DOHH2 (cell line): ENCODE data around the gene MLANA.

Experiments
- H3F3A ChIP-seq: fragments of 200-600 bp; sonication (generic), shearing (Covaris generic); 2 replicates; pipeline ENCODE4 v1.6.0; 2016; ENCODE audit warnings: antibody characterized with exemption, mild to moderate bottlenecking; ENCODE audit not compliant: control insufficient read depth, insufficient read depth
- H3K27ac ChIP-seq: fragments of 200-600 bp; sonication (generic); 2 replicates; pipeline ENCODE4 v1.5.1; 2014; ENCODE audit warnings: low read depth, mild to moderate bottlenecking, low read length, moderate library complexity
- H3K27me3 ChIP-seq: fragments of 200-600 bp; sonication (generic); 2 replicates; pipeline ENCODE4 v1.6.1; 2014; ENCODE audit warnings: mild to moderate bottlenecking, low read length, mixed read lengths; ENCODE audit not compliant: control insufficient read depth
- H3K36me3 ChIP-seq: fragments of 200-600 bp; sonication (generic); 2 replicates; pipeline ENCODE4 v1.6.1; 2014; ENCODE audit warnings: mild to moderate bottlenecking, low read length, moderate library complexity, mixed read lengths; ENCODE audit not compliant: control insufficient read depth
- H3K4me1 ChIP-seq: fragments of 200-600 bp; sonication (generic); 2 replicates; pipeline ENCODE4 v1.6.1; 2014; ENCODE audit warnings: mild to moderate bottlenecking, low read length, mixed read lengths; ENCODE audit not compliant: control insufficient read depth
- H3K4me2 ChIP-seq: fragments of 200-600 bp; sonication (generic); 2 replicates; pipeline ENCODE4 v1.6.0; 2014; ENCODE audit warnings: mild to moderate bottlenecking, low read length, moderate library complexity
- H3K4me3 ChIP-seq: fragments of 200-600 bp; sonication (generic); 2 replicates; pipeline ENCODE4 v1.5.1; 2014; ENCODE audit warnings: mild to moderate bottlenecking, low read length, mixed read lengths
- H3K79me2 ChIP-seq: fragments of 200-600 bp; sonication (generic); 2 replicates; pipeline ENCODE4 v1.6.1; 2014; ENCODE audit warnings: mild to moderate bottlenecking, low read length, mixed read lengths; ENCODE audit not compliant: control insufficient read depth
- H3K9me2 ChIP-seq: fragments of 200-600 bp; sonication (generic); replicated peaks from 2 replicates; pipeline ENCODE4 v1.6.1; 2014; ENCODE audit warnings: mild to moderate bottlenecking, low read length, mixed read lengths; ENCODE audit not compliant: control insufficient read depth
- H3K9me3 ChIP-seq: fragments of 200-600 bp; sonication (generic); 2 replicates; pipeline ENCODE4 v1.6.1; 2014; ENCODE audit warnings: antibody characterized with exemption, low read length, mixed read lengths; ENCODE audit not compliant: control insufficient read depth, insufficient read depth
- H4K20me1 ChIP-seq: fragments of 200-600 bp; sonication (generic); 2 replicates; pipeline ENCODE4 v1.6.0; 2014; ENCODE audit warnings: low read depth, mild to moderate bottlenecking, antibody characterized with exemption, low read length, moderate library complexity; ENCODE audit not compliant: control insufficient read depth, insufficient read depth
- CTCF ChIP-seq: fragments of 200-600 bp; sonication (generic); IDR thresholded peaks from one replicate; pipeline ENCODE4 v1.5.1; 2014; ENCODE audit warnings: antibody characterized with exemption, mild to moderate bottlenecking, low read depth, low read length; ENCODE audit not compliant: poor library complexity, severe bottlenecking
- EZH2phosphoT487 ChIP-seq: fragments of 200-600 bp; sonication (generic); IDR thresholded peaks from 2 replicates; pipeline ENCODE4 v1.6.1; 2017; ENCODE audit warnings: borderline replicate concordance, mild to moderate bottlenecking, antibody characterized with exemption, low read length, moderate library complexity, mixed read lengths

MLANA gene

DNA sequence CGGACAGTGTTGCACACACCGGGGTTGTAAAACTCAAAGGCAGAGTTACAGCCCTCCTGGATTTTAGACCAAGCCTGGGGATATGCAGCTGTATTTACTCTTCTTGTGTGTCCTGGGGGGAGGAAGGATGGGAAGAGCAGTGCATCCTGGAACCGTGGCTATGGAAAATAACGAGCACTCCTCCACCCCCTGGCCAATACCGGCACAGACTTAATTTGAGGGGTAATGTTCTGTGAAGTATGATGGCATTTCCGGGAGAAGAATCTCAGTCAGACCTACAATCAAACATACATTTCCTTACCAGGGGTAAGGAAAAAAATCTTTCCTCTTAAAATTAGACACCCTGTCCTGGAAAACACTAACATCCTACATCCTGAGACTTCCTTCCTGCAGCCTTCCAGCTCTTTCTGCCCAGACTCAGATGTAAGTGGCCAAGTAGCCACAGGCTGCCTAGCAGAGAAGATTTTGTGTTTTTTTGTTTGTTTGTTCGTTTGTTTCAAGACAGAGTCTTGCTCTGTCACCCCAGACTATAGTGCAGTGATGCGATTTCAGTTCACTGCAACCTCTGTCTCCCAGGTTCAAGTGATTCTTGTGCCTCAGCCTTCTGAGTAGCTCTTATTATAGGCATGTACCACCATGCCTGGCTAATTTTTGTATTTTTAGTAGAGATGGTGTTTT lies 46.8 kb upstream of the MLANA start:
- TF ChIP-seq EZH2phosphoT487 (no peak), CTCF (no peak)
- Histone ChIP-seq H3K4me3 (no peak overlapping the region), H3K9me2 (no peaks in the 10 kb centered on the region), H3K27ac (no peak overlapping the region), H3K79me2 (no peaks in the 10 kb centered on the region), H4K20me1 (no peaks in the 10 kb centered on the region), H3K4me2 (no peak overlapping the region), H3K27me3 (no peaks in the 10 kb centered on the region), H3K4me1 (peaks cover 5% of the 10 kb centered on the region; the same call in 1 of the 2 replicates), H3K36me3 (no peaks in the 10 kb centered on the region), H3F3A (no peaks in the 10 kb centered on the region), H3K9me3 (peaks cover 7% of the 10 kb centered on the region; the same call in 1 of the 2 replicates)

DNA sequence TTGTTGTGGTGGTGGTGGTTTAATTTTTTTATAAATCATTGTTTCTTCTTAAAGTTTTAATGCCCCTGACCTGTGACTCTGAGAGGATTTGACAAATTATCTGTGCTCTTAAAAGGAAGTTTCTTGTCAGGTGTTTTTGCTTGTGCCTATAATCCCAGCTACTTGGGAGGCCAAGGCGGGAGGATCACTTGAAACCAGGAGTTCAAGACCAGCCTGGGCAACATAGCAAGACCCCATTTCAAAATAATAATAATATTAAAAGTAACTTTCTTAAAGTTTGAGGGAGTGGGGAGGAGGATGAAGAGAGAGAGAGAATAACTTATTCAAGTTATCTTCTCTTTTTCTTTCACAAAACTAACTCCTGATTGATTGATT lies 45.5 kb upstream of the MLANA start:
- Histone ChIP-seq H3K9me2 (no peaks in the 10 kb centered on the region), H3K36me3 (no peaks in the 10 kb centered on the region), H3K79me2 (no peaks in the 10 kb centered on the region), H3K9me3 (peaks cover 7% of the 10 kb centered on the region; the same call in 1 of the 2 replicates), H3K27ac (no peak overlapping the region), H3K27me3 (no peaks in the 10 kb centered on the region), H3K4me1 (peaks cover 5% of the 10 kb centered on the region; the same call in 1 of the 2 replicates), H3K4me2 (no peak overlapping the region), H4K20me1 (no peaks in the 10 kb centered on the region), H3F3A (no peaks in the 10 kb centered on the region), H3K4me3 (no peak overlapping the region)
- no peak for TF ChIP-seq CTCF
- TF ChIP-seq EZH2phosphoT487, result no peak

DNA sequence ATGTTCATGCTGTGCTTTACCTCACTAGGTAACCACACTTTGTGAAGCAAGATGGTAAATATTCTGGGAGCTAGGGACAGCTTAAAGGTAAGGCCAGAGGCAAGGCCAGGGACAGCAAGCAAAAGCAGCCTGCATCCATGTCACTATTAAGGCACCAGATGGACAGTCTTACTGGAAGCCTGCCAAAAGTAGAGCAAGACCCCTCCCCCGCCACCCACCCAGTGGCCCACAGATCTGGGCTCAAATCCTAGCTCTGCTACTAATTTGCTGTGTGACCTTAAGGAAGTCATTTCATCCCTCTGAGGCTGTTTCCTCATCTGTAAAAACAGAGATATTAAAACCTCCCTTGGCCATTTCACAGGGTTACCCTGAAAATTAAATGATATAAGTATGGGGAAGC lies 44.6 kb upstream of the MLANA start:
- no peak overlapping the region for H3K4me2 ChIP-seq

More for the DNA sequence above, 44.6 kb upstream of the MLANA start:
- Histone ChIP-seq H3K27ac (no peak overlapping the region), H4K20me1 (no peaks in the 10 kb centered on the region), H3K27me3 (no peaks in the 10 kb centered on the region), H3F3A (no peaks in the 10 kb centered on the region), H3K9me3 (peaks cover 7% of the 10 kb centered on the region; the same call in 1 of the 2 replicates), H3K4me1 (peaks cover 5% of the 10 kb centered on the region; the same call in 1 of the 2 replicates), H3K9me2 (no peaks in the 10 kb centered on the region), H3K36me3 (no peaks in the 10 kb centered on the region), H3K4me3 (no peak overlapping the region), H3K79me2 (no peaks in the 10 kb centered on the region)
- TF ChIP-seq CTCF, result no peak
- no peak for TF ChIP-seq EZH2phosphoT487
